Astrocyte (in vitro differentiated cells and primary cell): ENCODE measurements around the gene TAB3. TPM values are rescaled to one million over a fixed set of nuclear protein-coding genes. Genes with fewer than 3 reads are reported as not detected.
"Not testable (repeated sequence)": the region's sequence is repeated elsewhere in the genome, so short reads cannot be mapped to it uniquely, and the experiment has no call there.

ENCODE experiments used
- DNase-seq: peaks from one replicate; pipeline ENCODE4 v3.0.0-alpha.2; 2010; ENCODE audit warnings: low read depth
- FAIRE-seq: peaks from 2 replicates; lab custom pipeline; 2011; peaks lifted over from hg19 to GRCh38; lab: Jason Lieb, UNC
- H2AFZ ChIP-seq: 2 replicates; pipeline ENCODE4 v1.6.0; 2012; ENCODE audit warnings: low read depth, low read length, inconsistent platforms
- H3K27ac ChIP-seq: 2 replicates; pipeline ENCODE4 v1.5.1; 2011; ENCODE audit warnings: low read depth, low read length, inconsistent platforms
- H3K27me3 ChIP-seq: 2 replicates; pipeline ENCODE4 v1.6.0; 2011; ENCODE audit warnings: low read length, inconsistent platforms; ENCODE audit not compliant: insufficient read depth
- H3K36me3 ChIP-seq: 2 replicates; pipeline ENCODE4 v1.5.1; 2011; ENCODE audit warnings: low read length, inconsistent platforms; ENCODE audit not compliant: insufficient read depth
- H3K4me1 ChIP-seq: 2 replicates; pipeline ENCODE4 v1.5.1; 2011; ENCODE audit warnings: low read length, inconsistent platforms; ENCODE audit not compliant: insufficient read depth
- H3K4me2 ChIP-seq: 2 replicates; pipeline ENCODE4 v1.6.0; 2012; ENCODE audit warnings: low read length, inconsistent platforms
- H3K4me3 ChIP-seq: 2 replicates; pipeline ENCODE4 v1.5.1; 2011; ENCODE audit warnings: low read depth, mild to moderate bottlenecking, low read length, inconsistent platforms; ENCODE audit not compliant: insufficient read depth
- H3K79me2 ChIP-seq: 2 replicates; pipeline ENCODE4 v1.6.0; 2012; ENCODE audit warnings: mild to moderate bottlenecking, low read length, inconsistent platforms; ENCODE audit not compliant: insufficient read depth
- H3K9ac ChIP-seq: 2 replicates; pipeline ENCODE4 v1.6.0; 2012; ENCODE audit warnings: mild to moderate bottlenecking, low read length, inconsistent platforms
- H3K9me3 ChIP-seq: 2 replicates; pipeline ENCODE4 v1.5.1; 2012; ENCODE audit warnings: low read depth, mild to moderate bottlenecking, low read length, inconsistent platforms; ENCODE audit not compliant: insufficient read depth
- H4K20me1 ChIP-seq: 2 replicates; pipeline ENCODE4 v1.6.0; 2012; ENCODE audit warnings: low read length, inconsistent platforms; ENCODE audit not compliant: insufficient read depth
- H3K27ac Mint-ChIP-seq: one replicate; pipeline ENCODE4 v1.8.0; 2021; ENCODE audit warnings: mild to moderate bottlenecking, mixed read lengths; ENCODE audit not compliant: unreplicated experiment
- H3K27me3 Mint-ChIP-seq: one replicate; pipeline ENCODE4 v1.8.0; 2021; ENCODE audit warnings: low read depth, mixed read lengths; ENCODE audit not compliant: unreplicated experiment
- H3K36me3 Mint-ChIP-seq: one replicate; pipeline ENCODE4 v1.8.0; 2021; ENCODE audit warnings: low read depth, mixed read lengths; ENCODE audit not compliant: unreplicated experiment
- H3K4me1 Mint-ChIP-seq: one replicate; pipeline ENCODE4 v1.8.0; 2021; ENCODE audit warnings: low read depth, mixed read lengths; ENCODE audit not compliant: unreplicated experiment
- H3K4me3 Mint-ChIP-seq: one replicate; pipeline ENCODE4 v1.8.0; 2021; ENCODE audit warnings: mild to moderate bottlenecking, moderate library complexity, mixed read lengths; ENCODE audit not compliant: unreplicated experiment
- H3K9me3 Mint-ChIP-seq: one replicate; pipeline ENCODE4 v1.8.0; 2021; ENCODE audit warnings: mild to moderate bottlenecking, mixed read lengths; ENCODE audit not compliant: unreplicated experiment
- CTCF ChIP-seq: IDR thresholded peaks from 2 replicates; pipeline ENCODE4 v1.5.1; 2011; ENCODE audit warnings: low read depth, mild to moderate bottlenecking, inconsistent platforms, low read length, moderate library complexity; ENCODE audit not compliant: insufficient read depth
- EZH2 ChIP-seq: IDR thresholded peaks from 2 replicates; pipeline ENCODE4 v1.6.1; 2012; ENCODE audit warnings: mild to moderate bottlenecking, low read length, inconsistent platforms; ENCODE audit not compliant: insufficient read depth
- total RNA-seq: library from RNA; stranded (reverse); gene quantifications from 2 replicates; pipeline ENCODE4 v1.2.1, GENCODE V29; 2021

Gene TAB3
- total RNA-seq, 1 donor from 2014 or later = 19.3 TPM

- H4K20me1 ChIP-seq = no peaks in the 10 kb centered on the region
- H3K4me1 ChIP-seq = no peaks in the 10 kb centered on the region
- H3K36me3 Mint-ChIP-seq = no peaks in the 10 kb centered on the region
- TF ChIP-seq EZH2 (no peak), CTCF (no peak)
- H3K36me3 ChIP-seq = no peaks in the 10 kb centered on the region
- no peak overlapping the region for H3K9ac ChIP-seq
- DNase-seq = no peak
- H3K4me3 Mint-ChIP-seq = no peak overlapping the region
- H3K27ac Mint-ChIP-seq = no peak overlapping the region
- H3K79me2 ChIP-seq = no peaks in the 10 kb centered on the region
- no peak overlapping the region for H2AFZ ChIP-seq
- no peaks in the 10 kb centered on the region for H3K9me3 Mint-ChIP-seq
- no peaks in the 10 kb centered on the region for H3K27me3 Mint-ChIP-seq
- H3K27me3 ChIP-seq = no peaks in the 10 kb centered on the region
- H3K27ac ChIP-seq = no peak overlapping the region
- no peak for FAIRE-seq
- no peaks in the 10 kb centered on the region for H3K4me1 Mint-ChIP-seq
- no peak overlapping the region for H3K4me2 ChIP-seq
- peaks cover 5% of the 10 kb centered on the region for H3K9me3 ChIP-seq
- no peak overlapping the region for H3K4me3 ChIP-seq
Measured at GRCh38 chrX:30798810-30799209, 90.2 kb downstream of the TAB3 start.

GRCh38 chrX:30797301-30797700 lies 91.8 kb downstream of the TAB3 start:
- H3K4me1 Mint-ChIP-seq, H3K4me1 ChIP-seq, H3K4me2 ChIP-seq, H4K20me1 ChIP-seq, FAIRE-seq, H3K79me2 ChIP-seq, H3K4me3 ChIP-seq, H3K27ac ChIP-seq, H3K27me3 Mint-ChIP-seq, H3K9me3 ChIP-seq, H3K27me3 ChIP-seq, H3K4me3 Mint-ChIP-seq, H3K9me3 Mint-ChIP-seq, DNase-seq, H2AFZ ChIP-seq, H3K36me3 Mint-ChIP-seq, H3K27ac Mint-ChIP-seq, H3K9ac ChIP-seq, H3K36me3 ChIP-seq: not testable (repeated sequence)

GRCh38 chrX:30795981-30796958 lies 92.8 kb downstream of the TAB3 start:
- H2AFZ ChIP-seq = no peak overlapping the region
- DNase-seq (no peak), FAIRE-seq (no peak)
- H3K79me2 ChIP-seq = no peaks in the 10 kb centered on the region
- Mint-ChIP-seq H3K4me3 (no peak overlapping the region), H3K9me3 (no peaks in the 10 kb centered on the region), H3K27me3 (no peaks in the 10 kb centered on the region), H3K27ac (no peak overlapping the region), H3K4me1 (no peaks in the 10 kb centered on the region), H3K36me3 (no peaks in the 10 kb centered on the region)
- TF ChIP-seq EZH2 (no peak), CTCF (no peak)
- no peaks in the 10 kb centered on the region for H4K20me1 ChIP-seq
- no peak overlapping the region for H3K4me2 ChIP-seq
- no peaks in the 10 kb centered on the region for H3K36me3 ChIP-seq
- no peak overlapping the region for H3K27ac ChIP-seq
- H3K4me1 ChIP-seq = no peaks in the 10 kb centered on the region
- H3K27me3 ChIP-seq = no peaks in the 10 kb centered on the region
- H3K4me3 ChIP-seq = no peak overlapping the region
- no peak overlapping the region for H3K9ac ChIP-seq
- H3K9me3 ChIP-seq = peaks cover 5% of the 10 kb centered on the region
